ENCODE measurements around the gene PIK3CB. TPM values are rescaled to one million over a fixed set of nuclear protein-coding genes. Genes with fewer than 3 reads are reported as not detected.

Gene PIK3CB
- total RNA-seq, 1 experiment from 2014 or later, result 33.6 TPM

GRCh38 chr3:138678086-138678485, 156.6 kb downstream of the PIK3CB start:
- DNase-seq (ENCODE audit: low read depth, low spot score), result no peak
- in situ Hi-C loops (cut with HindIII; ENCODE audit: low pct_unique_long_range_greater_than_20kb, low sequenced_read_pairs), result no loop called here

GRCh38 chr3:138675393-138675792, 159.3 kb downstream of the PIK3CB start:
- in situ Hi-C loops (cut with HindIII; ENCODE audit: low pct_unique_long_range_greater_than_20kb, low sequenced_read_pairs), result no loop called here
- peak; percentile 16 for DNase-seq (ENCODE audit: low read depth, low spot score)

GRCh38 chr3:138673641-138674530, 160.8 kb downstream of the PIK3CB start:
- in situ Hi-C loops (cut with HindIII; ENCODE audit: low pct_unique_long_range_greater_than_20kb, low sequenced_read_pairs), result no loop called here
- peak; percentile 41 for DNase-seq (ENCODE audit: low read depth, low spot score)

GRCh38 chr3:138670407-138670806, 164.3 kb downstream of the PIK3CB start:
- in situ Hi-C loops (cut with HindIII; ENCODE audit: low pct_unique_long_range_greater_than_20kb, low sequenced_read_pairs), result no loop called here
- DNase-seq (ENCODE audit: low read depth, low spot score), result no peak

- in situ Hi-C loops (cut with HindIII; ENCODE audit: low pct_unique_long_range_greater_than_20kb, low sequenced_read_pairs), result no loop called here
- no peak for DNase-seq (ENCODE audit: low read depth, low spot score)
Measured at GRCh38 chr3:138668107-138668506, 166.6 kb downstream of the PIK3CB start.

GRCh38 chr3:138657508-138657907, 177.2 kb downstream of the PIK3CB start:
- in situ Hi-C loops (cut with HindIII; ENCODE audit: low pct_unique_long_range_greater_than_20kb, low sequenced_read_pairs), result no loop called here
- no peak for DNase-seq (ENCODE audit: low read depth, low spot score)

GRCh38 chr3:138653567-138653966, 181.2 kb downstream of the PIK3CB start:
- no peak for DNase-seq (ENCODE audit: low read depth, low spot score)
- in situ Hi-C loops (cut with HindIII; ENCODE audit: low pct_unique_long_range_greater_than_20kb, low sequenced_read_pairs), result no loop called here

GRCh38 chr3:138649134-138649533, 185.6 kb downstream of the PIK3CB start:
- in situ Hi-C loops (cut with HindIII; ENCODE audit: low pct_unique_long_range_greater_than_20kb, low sequenced_read_pairs), result no loop called here
- DNase-seq (ENCODE audit: low read depth, low spot score), result no peak

- no peak for DNase-seq (ENCODE audit: low read depth, low spot score)
- in situ Hi-C loops (cut with HindIII; ENCODE audit: low pct_unique_long_range_greater_than_20kb, low sequenced_read_pairs), result no loop called here
Measured at GRCh38 chr3:138646513-138646912, 188.2 kb downstream of the PIK3CB start.

GRCh38 chr3:138646008-138646407, 188.7 kb downstream of the PIK3CB start:
- in situ Hi-C loops (cut with HindIII; ENCODE audit: low pct_unique_long_range_greater_than_20kb, low sequenced_read_pairs), result no loop called here
- no peak for DNase-seq (ENCODE audit: low read depth, low spot score)

- in situ Hi-C loops (cut with HindIII; ENCODE audit: low pct_unique_long_range_greater_than_20kb, low sequenced_read_pairs), result no loop called here
- DNase-seq (ENCODE audit: low read depth, low spot score), result no peak
Measured at GRCh38 chr3:138642927-138643253, 191.8 kb downstream of the PIK3CB start.

- in situ Hi-C loops (cut with HindIII; ENCODE audit: low pct_unique_long_range_greater_than_20kb, low sequenced_read_pairs), result no loop called here
- no peak for DNase-seq (ENCODE audit: low read depth, low spot score)
Measured at GRCh38 chr3:138642226-138642926, 192.4 kb downstream of the PIK3CB start.

GRCh38 chr3:138640537-138640936, 194.2 kb downstream of the PIK3CB start:
- in situ Hi-C loops (cut with HindIII; ENCODE audit: low pct_unique_long_range_greater_than_20kb, low sequenced_read_pairs), result no loop called here

GRCh38 chr3:138638641-138639040, 196.1 kb downstream of the PIK3CB start:
- no peak for DNase-seq (ENCODE audit: low read depth, low spot score)
- in situ Hi-C loops (cut with HindIII; ENCODE audit: low pct_unique_long_range_greater_than_20kb, low sequenced_read_pairs), result no loop called here

More at GRCh38 chr3:138640537-138640936, 194.2 kb downstream of the PIK3CB start:
- DNase-seq (ENCODE audit: low read depth, low spot score), result no peak

- in situ Hi-C loops (cut with HindIII; ENCODE audit: low pct_unique_long_range_greater_than_20kb, low sequenced_read_pairs), result no loop called here
- no peak for DNase-seq (ENCODE audit: low read depth, low spot score)
Measured at GRCh38 chr3:138629526-138629925, 205.2 kb downstream of the PIK3CB start.

- DNase-seq (ENCODE audit: low read depth, low spot score), result no peak
- in situ Hi-C loops (cut with HindIII; ENCODE audit: low pct_unique_long_range_greater_than_20kb, low sequenced_read_pairs), result no loop called here
Measured at GRCh38 chr3:138625707-138626365, 208.9 kb downstream of the PIK3CB start.

- in situ Hi-C loops (cut with HindIII; ENCODE audit: low pct_unique_long_range_greater_than_20kb, low sequenced_read_pairs), result no loop called here
- DNase-seq (ENCODE audit: low read depth, low spot score), result no peak
Measured at GRCh38 chr3:138624518-138624917, 210.2 kb downstream of the PIK3CB start.

GRCh38 chr3:138620431-138620830, 214.3 kb downstream of the PIK3CB start:
- DNase-seq (ENCODE audit: low read depth, low spot score), result no peak
- in situ Hi-C loops (cut with HindIII; ENCODE audit: low pct_unique_long_range_greater_than_20kb, low sequenced_read_pairs), result no loop called here

Data from SK-MEL-5 (cell line).